HUES64 (cell line): ENCODE data around the gene BLTP3B. TPM values are rescaled to one million over a fixed set of nuclear protein-coding genes. Genes with fewer than 3 reads are reported as not detected.
A peak's percentile ranks its signal among the peaks of the same experiment; 100 is the strongest.
"Not testable (repeated sequence)": the region's sequence is repeated elsewhere in the genome, so short reads cannot be mapped to it uniquely, and the experiment has no call there.

Experiments used
- H3K27ac ChIP-seq: 2 replicates; pipeline ENCODE4 v1.7.0; 2013; ENCODE audit warnings: low read depth, low read length, inconsistent platforms
- H3K27me3 ChIP-seq: 2 replicates; pipeline ENCODE4 v1.6.1; 2013; ENCODE audit warnings: mild to moderate bottlenecking, low read length; ENCODE audit not compliant: insufficient read depth
- H3K36me3 ChIP-seq: 2 replicates; pipeline ENCODE4 v1.6.1; 2013; ENCODE audit warnings: mild to moderate bottlenecking, low read length; ENCODE audit not compliant: insufficient read depth
- H3K4me1 ChIP-seq: 2 replicates; pipeline ENCODE4 v1.6.1; 2013; ENCODE audit warnings: mild to moderate bottlenecking, low read length, moderate library complexity; ENCODE audit not compliant: insufficient read depth
- H3K4me3 ChIP-seq: 2 replicates; pipeline ENCODE4 v1.5.1; 2013; ENCODE audit warnings: mild to moderate bottlenecking, low read length, moderate library complexity
- H3K9ac ChIP-seq: 2 replicates; pipeline ENCODE4 v1.6.1; 2013; ENCODE audit warnings: mild to moderate bottlenecking, low read depth, low read length
- H3K9me3 ChIP-seq: 2 replicates; pipeline ENCODE4 v1.6.1; 2013; ENCODE audit warnings: low read depth, low read length; ENCODE audit not compliant: insufficient read depth
- WGBS: fragments of 150-250, 120-280 bp; methylation state at CpG from one replicate; pipeline ENCODE4 v1.1.7; 2013; ENCODE audit warnings: missing lambda C conversion rate; 5-methylcytosine and 5-hydroxymethylcytosine counted together
- polyA plus RNA-seq, 2 experiments: library from polyadenylated mRNA; stranded (reverse); fragments of 50-300 nt; gene quantifications; one replicate each; pipeline ENCODE4 v1.2.3, GENCODE V29; 2013

The BLTP3B gene, protein sequence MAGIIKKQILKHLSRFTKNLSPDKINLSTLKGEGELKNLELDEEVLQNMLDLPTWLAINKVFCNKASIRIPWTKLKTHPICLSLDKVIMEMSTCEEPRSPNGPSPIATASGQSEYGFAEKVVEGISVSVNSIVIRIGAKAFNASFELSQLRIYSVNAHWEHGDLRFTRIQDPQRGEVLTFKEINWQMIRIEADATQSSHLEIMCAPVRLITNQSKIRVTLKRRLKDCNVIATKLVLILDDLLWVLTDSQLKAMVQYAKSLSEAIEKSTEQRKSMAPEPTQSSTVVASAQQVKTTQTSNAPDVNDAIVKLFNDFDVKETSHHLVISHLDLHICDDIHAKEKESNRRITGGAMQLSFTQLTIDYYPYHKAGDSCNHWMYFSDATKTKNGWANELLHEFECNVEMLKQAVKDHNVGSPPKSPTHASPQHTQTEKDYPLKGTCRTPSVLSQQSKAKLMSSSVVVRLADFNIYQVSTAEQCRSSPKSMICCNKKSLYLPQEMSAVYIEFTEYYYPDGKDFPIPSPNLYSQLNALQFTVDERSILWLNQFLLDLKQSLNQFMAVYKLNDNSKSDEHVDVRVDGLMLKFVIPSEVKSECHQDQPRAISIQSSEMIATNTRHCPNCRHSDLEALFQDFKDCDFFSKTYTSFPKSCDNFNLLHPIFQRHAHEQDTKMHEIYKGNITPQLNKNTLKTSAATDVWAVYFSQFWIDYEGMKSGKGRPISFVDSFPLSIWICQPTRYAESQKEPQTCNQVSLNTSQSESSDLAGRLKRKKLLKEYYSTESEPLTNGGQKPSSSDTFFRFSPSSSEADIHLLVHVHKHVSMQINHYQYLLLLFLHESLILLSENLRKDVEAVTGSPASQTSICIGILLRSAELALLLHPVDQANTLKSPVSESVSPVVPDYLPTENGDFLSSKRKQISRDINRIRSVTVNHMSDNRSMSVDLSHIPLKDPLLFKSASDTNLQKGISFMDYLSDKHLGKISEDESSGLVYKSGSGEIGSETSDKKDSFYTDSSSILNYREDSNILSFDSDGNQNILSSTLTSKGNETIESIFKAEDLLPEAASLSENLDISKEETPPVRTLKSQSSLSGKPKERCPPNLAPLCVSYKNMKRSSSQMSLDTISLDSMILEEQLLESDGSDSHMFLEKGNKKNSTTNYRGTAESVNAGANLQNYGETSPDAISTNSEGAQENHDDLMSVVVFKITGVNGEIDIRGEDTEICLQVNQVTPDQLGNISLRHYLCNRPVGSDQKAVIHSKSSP (N-terminal part only)
- 16.7 TPM for polyA plus RNA-seq (2013, experiment 1 of 2)
- 16.2 TPM for polyA plus RNA-seq (2013, experiment 2 of 2)

DNA sequence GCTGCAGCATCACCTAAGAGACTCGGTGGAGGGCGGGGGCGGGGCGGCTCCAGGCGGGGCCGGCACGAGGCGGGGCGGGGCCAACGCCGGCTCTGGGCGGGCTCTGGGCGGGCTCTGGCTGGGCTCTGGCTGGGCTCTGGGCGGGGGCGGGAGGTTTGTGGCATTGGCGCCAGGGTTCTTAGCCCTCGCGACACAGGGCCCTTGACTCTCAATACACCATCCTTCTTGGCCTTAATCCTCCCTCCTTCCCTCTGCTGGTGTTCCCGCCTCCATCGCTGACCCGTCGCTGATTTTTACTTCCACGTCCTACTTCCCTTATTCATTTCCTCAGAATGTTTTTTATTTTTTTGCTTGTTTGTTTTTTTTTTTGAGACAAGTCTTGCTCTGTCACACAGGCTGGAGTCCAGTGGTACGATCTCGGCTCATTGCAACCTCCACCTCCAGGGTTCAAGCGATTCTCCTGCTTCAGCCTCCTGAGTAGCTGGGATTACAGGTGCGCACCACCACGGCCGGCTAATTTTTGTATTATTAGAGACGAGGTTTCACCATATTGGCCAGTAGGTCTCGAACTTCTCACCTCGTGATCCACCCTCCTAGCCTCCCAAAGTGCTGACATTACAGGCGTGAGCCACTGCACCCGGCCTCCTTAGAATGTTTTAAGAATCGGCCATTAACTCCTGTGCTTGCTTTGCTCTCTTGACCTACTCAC, at the start of gene BLTP3B:
TSS of gene BLTP3B (minus strand) at position 24 of the 709 bp plus-strand sequence. CDS start 239 bp downstream, outside the sequence.
- no peaks in the 10 kb centered on the region for H3K36me3 ChIP-seq
- peaks cover 6% of the 10 kb centered on the region for H3K9me3 ChIP-seq
- H3K27ac ChIP-seq: peak within 1 kb of the TSS; percentile 90
- H3K27me3 ChIP-seq: no peaks in the 10 kb centered on the region
- H3K4me3 ChIP-seq: peak within 1 kb of the TSS; percentile 96
- H3K9ac ChIP-seq: peak within 1 kb of the TSS; percentile 96
- H3K4me1 ChIP-seq: peaks cover 20% of the 10 kb centered on the region
- WGBS: 31% methylated on average over 35 of the region's 35 CpGs

- no peak overlapping the region for H3K4me3 ChIP-seq
- H3K9me3 ChIP-seq: no peaks in the 10 kb centered on the region
- H3K36me3 ChIP-seq: peaks cover 19% of the 10 kb centered on the region
- H3K9ac ChIP-seq: no peak overlapping the region; the same call in 1 of the 2 replicates
- no peak overlapping the region for H3K27ac ChIP-seq
- no peaks in the 10 kb centered on the region for H3K4me1 ChIP-seq
- WGBS: 95% methylated on average over 13 of the region's 13 CpGs
- H3K27me3 ChIP-seq: no peaks in the 10 kb centered on the region
Observed at GRCh38 chr12:100189636-100190394, 47.1 kb upstream of the BLTP3B start.

- H3K36me3 ChIP-seq: peaks cover 15% of the 10 kb centered on the region; the same call in 1 of the 2 replicates
- H3K4me3 ChIP-seq, H3K4me1 ChIP-seq, H3K9me3 ChIP-seq, H3K27me3 ChIP-seq, H3K9ac ChIP-seq, H3K27ac ChIP-seq: not testable (repeated sequence)
- 96% methylated on average over 11 of the region's 11 CpGs for WGBS
Observed at GRCh38 chr12:100188888-100189635, 46.4 kb upstream of the BLTP3B start.

- Histone ChIP-seq H3K27me3 (no peaks in the 10 kb centered on the region), H3K9me3 (no peaks in the 10 kb centered on the region), H3K4me3 (no peak overlapping the region), H3K4me1 (no peaks in the 10 kb centered on the region), H3K27ac (no peak overlapping the region), H3K36me3 (peaks cover 10% of the 10 kb centered on the region; the same call in 1 of the 2 replicates), H3K9ac (no peak overlapping the region)
- WGBS: 87% methylated on average over 5 of the region's 5 CpGs
Observed at GRCh38 chr12:100187857-100188519, 45.3 kb upstream of the BLTP3B start.

DNA sequence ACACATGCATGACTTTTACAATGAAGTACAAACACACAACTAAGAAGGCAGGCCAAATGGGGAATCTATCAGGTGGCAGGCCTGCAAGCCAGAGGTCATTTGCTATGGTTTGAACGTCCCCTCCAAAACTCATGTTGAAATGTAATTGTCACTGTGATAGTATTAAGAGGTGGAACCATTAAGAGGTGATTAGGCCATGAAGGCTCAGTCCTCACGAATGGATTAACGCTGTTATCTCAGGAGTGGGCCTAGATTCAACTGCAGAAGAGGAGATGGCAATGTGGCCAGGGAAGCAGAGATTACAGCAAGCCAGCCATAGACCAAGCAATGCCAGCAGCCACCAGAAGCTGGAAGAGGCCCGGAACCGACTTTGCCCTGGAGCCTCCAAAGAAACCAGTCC, 44.4 kb upstream of the BLTP3B start:
- Histone ChIP-seq H3K9me3 (no peaks in the 10 kb centered on the region), H3K27me3 (no peaks in the 10 kb centered on the region), H3K9ac (no peak overlapping the region), H3K27ac (no peak overlapping the region), H3K36me3 (peaks cover 9% of the 10 kb centered on the region; the same call in 1 of the 2 replicates), H3K4me3 (no peak overlapping the region), H3K4me1 (0 out of 2 replicates have a peak, but pooled peaks cover 1% of the 10 kb centered on the region)
- WGBS: 93% methylated on average over 5 of the region's 5 CpGs

- Histone ChIP-seq H3K4me3 (no peak overlapping the region), H3K9me3 (no peaks in the 10 kb centered on the region), H3K27ac (no peak overlapping the region), H3K36me3 (peaks cover 6% of the 10 kb centered on the region; the same call in 1 of the 2 replicates), H3K4me1 (0 out of 2 replicates have a peak, but pooled peaks cover 3% of the 10 kb centered on the region), H3K9ac (no peak overlapping the region), H3K27me3 (no peaks in the 10 kb centered on the region)
- 90% methylated on average over 4 of the region's 6 CpGs for WGBS
Observed at GRCh38 chr12:100186071-100186470, 43.4 kb upstream of the BLTP3B start.

DNA sequence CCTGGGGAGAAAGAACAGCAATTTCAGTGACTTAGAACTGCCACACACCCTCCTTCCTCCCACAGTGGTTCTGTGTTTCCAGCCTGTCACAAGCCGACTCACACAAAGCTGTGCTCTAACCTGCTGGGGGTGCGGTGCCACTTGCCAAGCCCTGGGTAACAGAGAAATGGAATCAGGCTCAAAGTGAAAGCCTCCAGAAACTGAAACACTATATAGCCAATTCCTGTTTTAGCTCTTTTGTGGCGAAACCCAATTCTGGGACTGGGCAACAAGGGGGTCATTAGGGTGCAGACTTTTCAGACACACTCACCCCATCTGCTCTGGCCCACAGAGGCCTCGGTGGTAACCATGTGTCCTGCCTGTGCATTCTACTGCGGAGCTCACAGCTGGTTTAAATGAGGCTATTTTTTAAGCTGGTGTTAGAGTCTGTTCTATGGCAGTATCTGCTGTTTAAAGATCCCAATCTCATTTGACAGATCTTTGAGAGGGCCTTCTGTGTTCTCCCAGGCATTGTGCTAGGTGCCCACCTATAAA, 42.8 kb upstream of the BLTP3B start:
- 0 out of 2 replicates have a peak, but pooled peaks cover 3% of the 10 kb centered on the region for H3K4me1 ChIP-seq
- no peak overlapping the region for H3K27ac ChIP-seq
- H3K4me3 ChIP-seq: no peak overlapping the region
- H3K36me3 ChIP-seq: peaks cover 8% of the 10 kb centered on the region; the same call in 1 of the 2 replicates
- H3K27me3 ChIP-seq: no peaks in the 10 kb centered on the region
- WGBS: 93% methylated on average over 5 of the region's 5 CpGs
- no peak overlapping the region for H3K9ac ChIP-seq
- H3K9me3 ChIP-seq: no peaks in the 10 kb centered on the region

DNA sequence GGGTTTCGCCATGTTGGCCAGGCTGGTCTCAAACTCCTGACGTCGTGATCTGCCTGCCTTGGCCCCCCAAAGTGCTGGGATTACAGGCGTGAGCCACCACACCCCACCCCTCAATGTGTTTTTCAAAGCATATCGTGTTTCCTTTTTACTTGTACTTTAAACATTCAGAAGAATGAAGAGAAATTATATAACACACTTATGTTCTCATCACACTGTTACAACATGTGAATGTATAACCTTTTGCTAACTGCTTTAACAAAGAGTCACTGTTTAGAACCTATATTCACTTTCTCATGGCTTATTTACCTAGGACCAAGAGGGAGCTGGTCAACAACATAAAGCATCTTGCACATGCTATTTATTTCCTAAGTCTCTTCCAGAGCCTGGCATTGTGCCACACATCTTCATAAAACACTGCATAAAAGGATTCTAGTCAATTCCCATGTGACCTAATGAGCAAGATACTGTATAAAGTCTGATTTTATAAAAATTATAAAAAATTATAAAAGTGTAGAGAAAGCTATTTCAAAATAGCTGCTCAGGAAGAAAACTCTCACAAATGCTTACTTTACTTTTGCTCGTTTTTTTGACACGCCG, 42.0 kb upstream of the BLTP3B start:
- Histone ChIP-seq H3K9me3 (no peaks in the 10 kb centered on the region), H3K4me1 (0 out of 2 replicates have a peak, but pooled peaks cover 3% of the 10 kb centered on the region), H3K27me3 (no peaks in the 10 kb centered on the region), H3K4me3 (no peak overlapping the region), H3K36me3 (peaks cover 10% of the 10 kb centered on the region; the same call in 1 of the 2 replicates), H3K27ac (no peak overlapping the region), H3K9ac (no peak overlapping the region)
- 97% methylated on average over 8 of the region's 8 CpGs for WGBS
